Placental epithelial cell (primary cell): Measurements from ENCODE around the gene SKP1. TPM values are rescaled to one million over a fixed set of nuclear protein-coding genes. Genes with fewer than 3 reads are reported as not detected.

Experiments
- small RNA-seq: library from RNA; depleted of rRNA; stranded (forward); fragments of <200 nt; gene quantifications from one replicate; pipeline ENCODE3, GENCODE V24; 2012
- total RNA-seq: library from RNA; depleted of rRNA; stranded (reverse); fragments of >200 nt; gene quantifications from 2 replicates; pipeline ENCODE4 v1.2.3, GENCODE V29; 2012

SKP1 gene
- total RNA-seq, result 163 and 223 TPM in 2 replicates

DNA sequence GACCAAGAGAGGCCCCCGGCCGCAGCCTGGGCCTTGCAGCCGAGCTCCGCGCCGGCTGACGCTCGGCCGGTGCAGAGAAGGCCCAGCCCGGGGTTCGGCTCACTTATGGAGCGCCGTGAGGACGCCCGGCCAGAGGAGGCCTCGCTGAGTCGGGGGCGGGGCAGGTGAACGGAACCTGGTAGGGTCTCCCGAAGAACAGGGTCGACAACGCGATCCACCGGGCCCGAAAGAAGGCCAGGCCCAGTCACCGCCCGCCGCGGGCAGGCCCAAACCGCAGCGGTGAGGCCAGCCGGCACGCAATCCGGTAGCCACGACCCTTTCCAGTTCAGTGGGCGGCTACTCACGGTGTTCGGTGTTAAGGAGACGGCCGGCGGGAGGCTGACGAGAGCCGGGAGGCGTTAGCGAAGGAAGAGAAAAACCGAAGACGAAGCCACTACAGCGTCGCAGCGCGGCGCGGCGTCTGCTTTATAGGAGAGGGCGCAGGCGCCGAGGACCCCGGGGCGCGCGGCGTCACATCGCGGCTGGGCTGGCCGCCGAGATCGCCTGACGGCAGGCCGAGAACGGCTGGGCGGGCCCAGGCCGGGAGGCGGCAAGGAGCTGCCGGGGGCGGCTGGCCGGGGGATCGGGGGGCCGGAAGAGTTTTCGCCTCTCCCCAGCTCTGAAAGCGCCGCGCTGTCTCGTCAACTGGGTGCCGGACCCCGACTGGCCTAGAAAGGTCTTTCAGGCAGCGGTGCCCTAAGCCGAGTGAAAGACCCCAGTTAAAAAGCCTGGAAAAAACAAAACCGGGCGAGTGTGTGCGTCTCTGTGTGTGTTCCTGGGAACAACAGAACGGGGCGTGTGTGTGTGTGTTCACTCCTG lies at the start of gene SKP1:
Gene SKP1 (minus strand): TSS at position 440 of the 858 bp plus-strand sequence. CDS start 2,928 bp downstream, outside the sequence.

DNA sequence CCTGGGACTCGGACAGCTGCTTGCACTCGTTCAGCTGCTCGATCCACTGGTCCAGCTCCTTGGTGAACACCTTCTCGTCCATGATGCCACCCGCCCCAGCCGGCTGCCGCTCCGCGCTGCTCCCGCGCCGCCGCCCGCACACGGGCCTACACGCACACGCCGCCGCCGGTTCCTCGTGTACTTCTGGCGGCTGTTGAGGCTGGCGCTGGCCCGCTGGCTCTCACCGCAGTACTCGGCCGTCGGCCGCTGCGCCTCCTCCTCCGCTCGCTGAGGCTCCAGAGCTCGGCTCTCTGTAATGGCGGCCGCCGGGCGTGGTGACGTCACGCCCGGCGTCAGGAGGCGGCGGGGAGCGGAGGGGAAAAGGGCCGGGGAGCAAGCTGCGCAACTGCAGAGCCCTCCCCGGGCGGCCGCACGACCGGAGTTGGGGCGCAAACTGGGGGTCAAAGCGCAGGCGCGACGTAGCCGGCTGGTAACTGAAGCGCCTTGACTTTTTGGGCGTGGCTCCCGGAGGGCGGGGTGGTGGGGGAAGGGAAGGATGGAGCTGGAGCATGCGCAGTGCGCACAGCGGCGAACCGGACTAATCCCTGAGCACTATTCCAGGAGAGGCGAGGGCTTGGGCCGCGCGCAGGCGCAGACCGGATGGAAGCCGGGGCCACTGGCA lies 49.2 kb upstream of the SKP1 start, which contains the start of gene PPP2CA:
Gene PPP2CA (minus strand): TSS at position 294 of the 661 bp plus-strand sequence. CDS start 212 bp downstream, at position 82.

DNA sequence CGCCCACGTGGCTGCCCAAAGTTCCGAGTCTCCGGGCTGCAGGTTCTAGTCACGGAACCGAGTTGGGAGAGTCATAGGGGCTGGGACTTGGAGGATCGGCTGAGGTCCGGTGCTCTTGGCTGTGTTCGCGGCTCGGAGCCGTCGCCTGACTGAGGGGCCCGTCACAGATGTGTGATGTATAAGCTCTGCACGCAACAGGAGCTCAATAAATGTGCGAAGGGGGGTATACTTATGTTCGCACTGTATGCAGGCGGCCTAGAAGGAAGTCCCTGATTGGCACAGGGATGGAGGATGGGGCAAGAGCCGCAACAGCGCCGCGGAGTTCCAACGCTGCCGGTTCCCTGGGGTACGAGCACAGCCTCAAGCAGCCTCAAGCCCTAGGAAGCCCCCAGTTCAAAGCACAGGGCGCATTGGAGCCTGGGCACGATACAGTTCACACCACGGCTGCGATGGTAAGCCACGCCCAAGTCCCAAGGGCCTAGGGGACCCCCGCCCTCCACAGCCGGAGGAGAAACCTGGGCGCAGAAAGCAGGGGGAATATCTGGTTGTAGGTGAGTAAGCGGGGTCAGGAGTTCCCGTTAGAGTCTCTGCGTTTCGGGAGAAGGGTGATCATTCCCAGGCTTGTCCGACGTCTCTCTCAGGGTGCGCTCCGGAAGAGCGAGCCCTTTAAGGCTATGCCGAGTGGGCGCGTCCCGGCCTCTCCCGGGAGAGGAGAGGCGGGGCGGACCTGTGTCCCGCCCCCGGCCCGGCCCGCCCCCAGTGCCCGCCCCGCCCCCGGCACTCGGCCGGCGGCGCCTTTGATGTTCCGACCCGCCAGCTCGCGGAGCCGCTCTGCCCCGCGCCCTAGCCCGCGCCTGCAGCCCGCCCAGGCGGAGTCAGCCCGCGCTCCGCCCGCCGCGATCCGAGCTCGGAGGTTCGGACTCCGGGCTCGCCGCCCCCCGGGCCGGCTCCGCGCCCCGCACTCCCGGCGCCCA lies 62.6 kb downstream of the SKP1 start, which contains the start of gene TCF7:
Gene TCF7 (plus strand): TSS at position 780 of the 974 bp plus-strand sequence. CDS start 226 bp downstream, outside the sequence.

Small RNA genes within 50 kb of the gene (small RNA-seq; reads per million reads assigned to genes)
- gene MIR3661, result not detected

Other genes with a start within 250 kb of the SKP1 start
- gene C5orf15, start 208.3 kb downstream of the SKP1 start, total RNA-seq, result 47.5 and 79.5 TPM in 2 replicates
- gene VDAC1, start 172.0 kb downstream of the SKP1 start, total RNA-seq, result 200 and 344 TPM in 2 replicates
- 0.76 and 2.4 TPM in 2 replicates for gene TCF7, start 62.3 kb downstream of the SKP1 start, total RNA-seq
- 47.5 and 115 TPM in 2 replicates for gene PPP2CA, start 49.1 kb upstream of the SKP1 start, total RNA-seq
- gene CDKL3, start 190.2 kb upstream of the SKP1 start, total RNA-seq, result 0.98 and 2.0 TPM in 2 replicates
- gene UBE2B, start 194.6 kb upstream of the SKP1 start, total RNA-seq, result 20.8 and 21.4 TPM in 2 replicates
- gene CDKN2AIPNL, start 234.9 kb upstream of the SKP1 start, total RNA-seq, result 15.7 and 29.9 TPM in 2 replicates